Uterus (tissue), 4 donors: Measurements from ENCODE around the gene NCOR2. TPM values are rescaled to one million over a fixed set of nuclear protein-coding genes. Genes with fewer than 3 reads are reported as not detected.
A peak's percentile ranks its signal among the peaks of the same experiment; 100 is the strongest.

Experiments used
- DNase-seq, 2 donors: peaks; one replicate each; pipeline ENCODE4 v3.0.0-alpha.2; 2019 to 2020
- H3K27ac ChIP-seq, 2 donors: fragments of 200-600 bp; sonication (generic); 1 replicate in 1 of 2; 2 replicates in 1 of 2; pipeline ENCODE4 v1.5.1; 2016 to 2018
- H3K27me3 ChIP-seq, 2 donors: fragments of 200-600 bp; sonication (generic); one replicate each; pipeline ENCODE4 v1.5.1; 2018 to 2019; ENCODE audit warnings: control low read depth in 1 of 2
- H3K36me3 ChIP-seq, 2 donors: fragments of 200-600 bp; sonication (generic); one replicate each; pipeline ENCODE4 v1.5.1; 2019; ENCODE audit warnings: control low read depth in 1 of 2
- H3K4me1 ChIP-seq, 2 donors: fragments of 200-600 bp; sonication (generic); one replicate each; pipeline ENCODE4 v1.5.1; 2018 to 2019; ENCODE audit warnings: control low read depth in 1 of 2
- H3K4me3 ChIP-seq, 2 donors: fragments of 200-600 bp; sonication (generic); 1 replicate in 1 of 2; 2 replicates in 1 of 2; pipeline ENCODE4 v1.5.1; 2018 to 2019; ENCODE audit warnings: mild to moderate bottlenecking in 1 of 2
- H3K9me3 ChIP-seq, 2 donors: fragments of 200-600 bp; sonication (generic); one replicate each; pipeline ENCODE4 v1.5.1; 2019; ENCODE audit warnings: control low read depth in 1 of 2
- POLR2A ChIP-seq, 2 donors: fragments of 450-650 bp; IDR thresholded peaks; one replicate each; pipeline ENCODE4 v1.6.1; 2016; ENCODE audit warnings: antibody characterized with exemption in 2 of 2, mild to moderate bottlenecking in 1 of 2, moderate library complexity in 1 of 2
- intact Hi-C: fragments of 100-400 bp; cut with DNase I; formaldehyde crosslinking; loops from one replicate; pipeline ENCODE4 v1.15.1; 2023; ENCODE audit warnings: low total_unique reads
- total RNA-seq, 4 donors: library from RNA; depleted of rRNA in 3 of 4; stranded (reverse); fragments of >200 nt in 3 of 4; gene quantifications; one replicate each; pipeline versions ENCODE4 v1.1.0 to v1.2.4, GENCODE V29; 2014 to 2023
- TF ChIP-seq, protein P1 (sequence below), 4 experiments: fragments of 200-600 bp in 2 of 4; fragments of 450-650 bp in 2 of 4; sonication (generic) in 2 of 4; IDR thresholded peaks; one replicate each; pipeline ENCODE4 v1.5.1; 2016 to 2019; ENCODE audit warnings: antibody characterized with exemption in 4 of 4, mild to moderate bottlenecking in 2 of 4, moderate library complexity in 1 of 4
- donor health status: DM: yes; HTN: yes; CAD: no.

NCOR2 gene
- total RNA-seq, 4 donors from 2014 or later, result 65.1 to 436 (median 102) TPM

DNA sequence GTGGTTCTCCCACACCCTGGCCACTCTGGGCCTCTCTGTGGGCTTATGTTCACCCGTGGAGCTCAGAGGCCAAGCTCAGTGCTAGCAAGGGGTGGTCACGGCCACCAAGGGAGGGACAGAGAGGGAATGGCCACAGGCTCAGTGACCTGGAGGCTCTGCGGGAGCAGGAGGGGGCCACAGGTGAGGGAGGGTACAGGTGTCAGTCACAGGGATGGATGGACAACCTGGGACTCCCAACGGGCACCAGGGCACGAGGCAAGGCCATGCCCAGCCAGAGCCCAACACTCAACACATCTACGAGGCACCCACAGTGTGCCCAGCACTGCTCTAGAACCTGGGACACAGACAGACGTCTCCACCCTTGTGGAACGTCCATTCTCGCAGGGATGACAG lies 11.3 kb downstream of the NCOR2 start:
- Histone ChIP-seq H3K27ac (no peak overlapping the region), H3K9me3 (no peaks in the 10 kb centered on the region), H3K4me1 (peaks cover 5 to 25% of the 10 kb centered on the region in 2 donors), H3K4me3 (no peak overlapping the region), H3K36me3 (no peaks in the 10 kb centered on the region), H3K27me3 (no peaks in the 10 kb centered on the region)
- DNase-seq, result no peak
- TF ChIP-seq POLR2A (IDR thresholded peaks at IDR 0.05), result no peak
- TF ChIP-seq, protein P1, sequence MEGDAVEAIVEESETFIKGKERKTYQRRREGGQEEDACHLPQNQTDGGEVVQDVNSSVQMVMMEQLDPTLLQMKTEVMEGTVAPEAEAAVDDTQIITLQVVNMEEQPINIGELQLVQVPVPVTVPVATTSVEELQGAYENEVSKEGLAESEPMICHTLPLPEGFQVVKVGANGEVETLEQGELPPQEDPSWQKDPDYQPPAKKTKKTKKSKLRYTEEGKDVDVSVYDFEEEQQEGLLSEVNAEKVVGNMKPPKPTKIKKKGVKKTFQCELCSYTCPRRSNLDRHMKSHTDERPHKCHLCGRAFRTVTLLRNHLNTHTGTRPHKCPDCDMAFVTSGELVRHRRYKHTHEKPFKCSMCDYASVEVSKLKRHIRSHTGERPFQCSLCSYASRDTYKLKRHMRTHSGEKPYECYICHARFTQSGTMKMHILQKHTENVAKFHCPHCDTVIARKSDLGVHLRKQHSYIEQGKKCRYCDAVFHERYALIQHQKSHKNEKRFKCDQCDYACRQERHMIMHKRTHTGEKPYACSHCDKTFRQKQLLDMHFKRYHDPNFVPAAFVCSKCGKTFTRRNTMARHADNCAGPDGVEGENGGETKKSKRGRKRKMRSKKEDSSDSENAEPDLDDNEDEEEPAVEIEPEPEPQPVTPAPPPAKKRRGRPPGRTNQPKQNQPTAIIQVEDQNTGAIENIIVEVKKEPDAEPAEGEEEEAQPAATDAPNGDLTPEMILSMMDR (IDR thresholded peaks at IDR 0.05), result no peak
- intact Hi-C loops, result loop anchor here (10.0 kb wide), 1 partner anchor 491 kb away; no protein-coding TSS in a partner anchor

DNA sequence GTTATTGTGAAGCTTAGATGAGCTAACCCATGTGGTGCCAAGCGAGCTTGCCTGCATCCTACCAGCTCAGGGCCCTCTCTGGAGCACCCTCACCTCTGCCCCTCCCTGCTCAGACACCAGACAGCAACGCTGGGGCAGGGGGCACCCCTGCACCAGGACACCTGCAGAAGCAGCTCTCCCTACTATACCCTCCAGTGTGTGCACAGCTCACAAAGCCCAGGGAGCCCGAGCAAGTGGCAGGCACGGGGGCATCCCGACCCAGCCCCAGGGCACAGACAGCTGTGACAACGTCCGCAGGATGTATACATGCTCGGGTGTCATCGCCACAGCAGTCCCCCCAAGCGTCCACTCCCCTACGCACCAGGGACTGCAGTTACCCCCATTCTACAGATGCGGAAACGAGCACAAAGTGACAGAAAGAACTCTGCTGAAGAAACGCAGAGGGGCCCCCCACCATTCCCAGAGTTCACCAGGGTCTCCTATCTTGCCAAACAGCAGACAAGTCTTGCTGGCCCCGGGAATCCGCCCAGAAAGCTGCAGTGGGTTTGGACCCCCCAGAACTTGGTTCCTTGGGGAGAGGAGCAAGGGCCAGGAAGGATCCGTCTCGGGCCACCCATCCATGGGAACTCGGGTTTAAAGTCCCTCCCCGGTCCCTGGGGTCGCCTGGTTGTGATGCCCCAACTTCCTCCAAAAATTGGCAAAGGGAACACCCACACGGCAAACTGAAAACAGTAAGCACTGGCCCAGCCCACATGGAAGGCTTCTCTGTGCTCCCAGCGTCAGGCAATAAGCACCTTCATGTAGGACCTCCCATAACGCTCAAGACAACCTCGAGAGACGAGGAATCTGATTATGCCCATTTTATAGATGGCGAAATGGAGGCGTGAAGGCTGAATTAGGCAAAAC lies 12.0 kb downstream of the NCOR2 start:
- peak overlapping the region in 1 of 2 donors; percentile 47 for H3K27ac ChIP-seq
- H3K9me3 ChIP-seq, result no peaks in the 10 kb centered on the region
- no peak overlapping the region for H3K4me3 ChIP-seq
- intact Hi-C loops, result loop anchor here (10.0 kb wide), 1 partner anchor 491 kb away; no protein-coding TSS in a partner anchor
- no peak for DNase-seq
- peaks cover 6 to 30% of the 10 kb centered on the region in 2 donors for H3K4me1 ChIP-seq
- TF ChIP-seq POLR2A (IDR thresholded peaks at IDR 0.05), result no peak
- TF ChIP-seq, protein P1 (IDR thresholded peaks at IDR 0.05), result no peak
- no peaks in the 10 kb centered on the region for H3K27me3 ChIP-seq
- no peaks in the 10 kb centered on the region for H3K36me3 ChIP-seq

DNA sequence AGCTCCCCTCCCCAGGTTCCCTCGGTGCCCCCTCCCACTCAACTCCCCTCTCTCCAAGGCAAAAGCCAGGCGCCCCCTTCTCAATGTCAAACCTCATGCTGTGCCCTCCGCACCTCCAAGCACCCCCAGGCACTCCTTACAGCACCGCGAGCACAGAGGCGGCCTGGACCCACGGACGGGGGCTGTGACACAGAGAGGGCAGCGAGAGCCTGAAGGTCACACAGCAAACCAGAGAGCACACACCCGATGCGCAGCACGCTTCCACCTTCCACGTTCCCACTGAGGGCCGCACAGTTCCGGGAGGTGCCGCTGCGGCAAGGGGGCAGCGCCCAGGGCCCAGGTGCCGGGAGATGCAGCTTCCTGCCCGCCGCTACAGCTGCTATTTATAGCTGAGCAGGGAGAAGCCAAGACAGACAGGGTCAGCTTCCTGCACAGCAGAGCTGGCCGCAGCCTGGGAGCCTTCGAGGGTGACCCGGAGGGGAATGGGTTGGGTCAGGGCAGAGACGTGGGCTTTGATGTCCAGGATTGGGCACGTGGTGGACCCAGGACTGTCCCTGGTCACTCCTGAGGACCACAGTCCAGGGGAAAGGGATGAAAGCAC lies 12.9 kb downstream of the NCOR2 start:
- intact Hi-C loops, result loop anchor here (10.0 kb wide), 1 partner anchor 490 kb away; no protein-coding TSS in a partner anchor
- Histone ChIP-seq H3K36me3 (no peaks in the 10 kb centered on the region), H3K27ac (peak overlapping the region; percentile 22 to 47), H3K9me3 (no peaks in the 10 kb centered on the region), H3K27me3 (no peaks in the 10 kb centered on the region), H3K4me1 (peaks cover 6 to 38% of the 10 kb centered on the region in 2 donors), H3K4me3 (no peak overlapping the region)
- DNase-seq, result peak in 1 of 2 donors; percentile 28
- TF ChIP-seq, protein P1 (IDR thresholded peaks at IDR 0.05), result no peak
- no peak for TF ChIP-seq POLR2A (IDR thresholded peaks at IDR 0.05)

DNA sequence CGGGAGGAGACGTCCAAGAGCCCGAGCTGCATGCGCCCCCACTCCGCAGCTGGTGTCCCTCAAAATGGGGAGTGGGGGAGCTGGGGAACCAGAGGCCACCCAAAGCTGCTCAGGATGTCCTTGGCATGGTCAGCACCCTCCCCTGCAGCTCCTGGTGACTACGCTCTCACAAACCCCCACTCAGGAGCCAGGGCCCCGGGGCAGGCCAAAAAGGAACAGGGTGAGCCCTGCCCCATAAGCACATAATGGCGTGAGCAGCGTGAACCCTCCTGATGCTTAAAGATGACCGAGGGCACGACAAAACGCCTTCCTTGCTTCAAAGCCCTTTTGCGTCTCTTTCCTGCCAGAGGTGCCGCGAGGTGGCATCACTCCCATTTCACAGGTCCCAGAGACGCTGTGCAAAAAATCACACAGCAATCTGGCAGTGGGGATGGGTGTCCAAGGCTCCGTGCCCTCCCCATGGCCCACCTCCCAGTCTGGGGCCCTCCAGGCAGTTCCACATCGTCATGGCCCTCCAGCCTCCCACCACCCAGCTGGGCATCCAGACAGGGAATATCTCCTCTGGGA lies 13.5 kb downstream of the NCOR2 start:
- H3K27me3 ChIP-seq, result no peaks in the 10 kb centered on the region
- H3K4me3 ChIP-seq, result no peak overlapping the region
- intact Hi-C loops, result loop anchor here (10.0 kb wide), 1 partner anchor 489 kb away; no protein-coding TSS in a partner anchor
- no peaks in the 10 kb centered on the region for H3K9me3 ChIP-seq
- H3K27ac ChIP-seq, result peak overlapping the region; percentile 22 to 47
- H3K4me1 ChIP-seq, result peaks cover 6 to 43% of the 10 kb centered on the region in 2 donors
- H3K36me3 ChIP-seq, result no peaks in the 10 kb centered on the region
- DNase-seq, result peak in 1 of 2 donors; percentile 15
- TF ChIP-seq POLR2A (IDR thresholded peaks at IDR 0.05), result no peak
- TF ChIP-seq, protein P1 (IDR thresholded peaks at IDR 0.05), result no peak
